ENCODE data around the gene KLHL1.

GRCh38 chr13:69903081-69903480 is 205.2 kb downstream of the KLHL1 start:
- TF ChIP-seq CTCF (IDR thresholded peaks at IDR 0.05) (no peak), SIN3A (IDR thresholded peaks at IDR 0.05; ENCODE audit: borderline replicate concordance, insufficient read depth, low read depth, low read length) (no peak), POLR2AphosphoS5 (IDR thresholded peaks at IDR 0.05; ENCODE audit: low read depth, low read length) (no peak), REST (IDR thresholded peaks at IDR 0.05; ENCODE audit: insufficient read depth in 1 of 2, low read depth in 2 of 2, low read length in 1 of 2) (no peak)

Data from Panc1 (cell line).